GM12878 (cell line): ENCODE measurements around the gene TOMT. TPM values are rescaled to one million over a fixed set of nuclear protein-coding genes. Genes with fewer than 3 reads are reported as not detected.

Source experiments
- ATAC-seq: fragments of 200-7000 bp; cut with Tn5 transposase; 3 replicates; pipeline ENCODE4 v1.9.1; 2020; ENCODE audit warnings: mild to moderate bottlenecking, moderate library complexity
- BruUV-seq: library from RNA; stranded (reverse); fragments of 400-500 nt; replicated peaks from 2 replicates; lab custom pipeline; 2021; lab: Mats Ljungman, UMichigan
- CTCF ChIA-PET: fragments of 300-600 bp; sonication (Branson Sonifier 250); formaldehyde crosslinking; extraction: SDS; loops from one replicate; lab custom pipeline; 2021; ENCODE audit warnings: inconsistent platforms; lab: Yijun Ruan, JAX
- POLR2A ChIA-PET: fragments of 350-600 bp; formaldehyde crosslinking; extraction: SDS; loops from one replicate; lab custom pipeline; 2021; ENCODE audit warnings: inconsistent platforms; lab: Charles Lee
- RAD21 ChIA-PET: fragments of 300-600 bp; sonication (Branson Sonifier 250); formaldehyde crosslinking; loops from one replicate; lab custom pipeline; 2023; ENCODE audit warnings: antibody characterized with exemption; ENCODE audit not compliant: unreplicated experiment; lab: Charles Lee
- SMC1A ChIA-PET: fragments of 300-600 bp; sonication (Branson Sonifier 250); formaldehyde crosslinking; loops from one replicate; lab custom pipeline; 2023; ENCODE audit not compliant: unreplicated experiment, uncharacterized antibody; lab: Charles Lee
- DNase-seq: peaks from one replicate; pipeline ENCODE4 v3.0.0-alpha.2; 2011; ENCODE audit warnings: low read depth, low spot score
- FAIRE-seq: peaks from 3 replicates; lab custom pipeline; 2011; peaks lifted over from hg19 to GRCh38; lab: Jason Lieb, UNC
- H2AFZ ChIP-seq: 2 replicates; pipeline ENCODE4 v1.6.0; 2011; ENCODE audit warnings: low read depth, low read length, control low read depth; ENCODE audit not compliant: control insufficient read depth
- H3K27ac ChIP-seq: 2 replicates; pipeline ENCODE4 v1.5.1; 2011; ENCODE audit warnings: control low read depth; ENCODE audit not compliant: control insufficient read depth, insufficient read depth
- H3K27me3 ChIP-seq, 2 experiments: replicated peaks in 1 of 2; 2 replicates each; pipeline versions ENCODE4 v1.6.0 to v1.6.1; 2011; ENCODE audit warnings: low read length in 1 of 2; ENCODE audit not compliant: control insufficient read depth in 2 of 2, insufficient read depth in 2 of 2
- H3K36me3 ChIP-seq, 2 experiments: 2 replicates each; pipeline ENCODE4 v1.5.1; 2011; ENCODE audit warnings: low read length in 1 of 2; ENCODE audit not compliant: control insufficient read depth in 2 of 2, insufficient read depth in 2 of 2
- H3K4me1 ChIP-seq: 2 replicates; pipeline ENCODE4 v1.6.1; 2011; ENCODE audit warnings: mild to moderate bottlenecking, low read length, moderate library complexity, mixed read lengths; ENCODE audit not compliant: control insufficient read depth, insufficient read depth
- H3K4me2 ChIP-seq: 2 replicates; pipeline ENCODE4 v1.6.0; 2011; ENCODE audit warnings: control low read depth; ENCODE audit not compliant: control insufficient read depth, insufficient read depth
- H3K4me3 ChIP-seq: fragments of 200-600 bp; sonication (generic); 2 replicates; pipeline ENCODE4 v1.5.1; 2016
- H3K79me2 ChIP-seq: 2 replicates; pipeline ENCODE4 v1.6.0; 2011; ENCODE audit warnings: low read length; ENCODE audit not compliant: control insufficient read depth, insufficient read depth
- H3K9ac ChIP-seq: 2 replicates; pipeline ENCODE4 v1.8.0; 2011; ENCODE audit warnings: low read length, control low read depth, mixed read lengths; ENCODE audit not compliant: control insufficient read depth, insufficient read depth
- H3K9me3 ChIP-seq: replicated peaks from 3 replicates; pipeline ENCODE4 v1.5.1; 2011; ENCODE audit warnings: mild to moderate bottlenecking, low read length; ENCODE audit not compliant: control insufficient read depth, insufficient read depth
- H4K20me1 ChIP-seq: 2 replicates; pipeline ENCODE4 v1.6.0; 2011; ENCODE audit not compliant: control insufficient read depth, insufficient read depth
- ASH2L ChIP-seq: fragments of 300-600, 200-600 bp; sonication (generic); IDR thresholded peaks from 2 replicates; pipeline ENCODE4 v1.6.1; 2017; ENCODE audit warnings: low read depth, mild to moderate bottlenecking, borderline replicate concordance
- FOXM1 ChIP-seq: IDR thresholded peaks from 2 replicates; pipeline ENCODE4 v1.6.1; 2012; ENCODE audit warnings: low read depth, mild to moderate bottlenecking, inconsistent platforms, low read length, moderate library complexity
- NFIC ChIP-seq: IDR thresholded peaks from 2 replicates; pipeline ENCODE4 v1.6.1; 2012; ENCODE audit warnings: low read depth, mild to moderate bottlenecking, inconsistent platforms, low read length, moderate library complexity
- NFXL1 ChIP-seq: fragments of 450-650 bp; IDR thresholded peaks from 2 replicates; pipeline ENCODE4 v1.6.1; 2017; ENCODE audit warnings: antibody characterized with exemption, mild to moderate bottlenecking, borderline replicate concordance
- PML ChIP-seq: IDR thresholded peaks from 2 replicates; pipeline ENCODE4 v1.6.1; 2012; ENCODE audit warnings: low read length, inconsistent platforms
- POLR2AphosphoS5 ChIP-seq: IDR thresholded peaks from 2 replicates; pipeline ENCODE4 v1.6.1; 2011; ENCODE audit warnings: mild to moderate bottlenecking, low read length, inconsistent platforms
- RAD21 ChIP-seq: IDR thresholded peaks from 2 replicates; pipeline ENCODE4 v1.6.1; 2011; ENCODE audit warnings: mild to moderate bottlenecking, low read depth, low read length, moderate library complexity; ENCODE audit not compliant: insufficient read depth
- RBBP5 ChIP-seq: fragments of 200-600 bp; sonication (generic); conservative IDR thresholded peaks from 2 replicates; pipeline ENCODE4 v1.6.1; 2016
- SKIL ChIP-seq: fragments of 450-650 bp; IDR thresholded peaks from 2 replicates; pipeline ENCODE4 v1.6.1; 2017; ENCODE audit warnings: mild to moderate bottlenecking, low read depth, inconsistent platforms; ENCODE audit not compliant: poor library complexity, severe bottlenecking
- SMC3 ChIP-seq: IDR thresholded peaks from 2 replicates; pipeline ENCODE4 v1.6.1; 2011; ENCODE audit warnings: low read length, improper control_type of control experiment, borderline replicate concordance
- WRNIP1 ChIP-seq: IDR thresholded peaks from 2 replicates; pipeline ENCODE4 v1.6.1; 2011; ENCODE audit warnings: low read depth, low read length, improper control_type of control experiment, borderline replicate concordance
- YY1 ChIP-seq: IDR thresholded peaks from 2 replicates; pipeline ENCODE4 v1.6.1; 2011; ENCODE audit warnings: low read depth, mild to moderate bottlenecking, low read length
- ZNF274 ChIP-seq: IDR thresholded peaks from one replicate; pipeline ENCODE4 v1.8.0; 2011; ENCODE audit not compliant: insufficient read length, insufficient read depth
- WGBS: methylation state at CpG from one replicate; pipeline ENCODE4 v1.1.6; 2016; ENCODE audit warnings: low lambda C conversion rate; ENCODE audit not compliant: insufficient replicate concordance, insufficient coverage; ENCODE audit errors: missing lambda C conversion rate; 5-methylcytosine and 5-hydroxymethylcytosine counted together
- in situ Hi-C: fragments of 300-500 bp; cut with MboI; formaldehyde crosslinking; loops from 9 replicates; pipeline ENCODE4 v1.14.3; 2018; ENCODE audit warnings: mixed read lengths
- intact Hi-C: fragments of 100-400 bp; cut with micrococcal nuclease; formaldehyde crosslinking; loops from one replicate; pipeline ENCODE4 v1.14.2; 2022; ENCODE audit not compliant: unreplicated experiment
- polyA plus RNA-seq, 11 experiments: library from polyadenylated mRNA; depleted of rRNA in 4 of 11; unstranded in 6 of 11; stranded (reverse) in 5 of 11; fragments of >200 nt; fragmentation: Nextera tagmentation in 4 of 11; fragmentation: Illumina TruSeq in 1 of 11; extraction: Ambion mirVana in 4 of 11; extraction: Trizol in 1 of 11; gene quantifications; 1 replicate in 1 of 11; 2 replicates in 10 of 11; pipeline versions ENCODE4 v1.2.1 to v1.2.3, GENCODE V29; 2011 to 2016; ENCODE audit warnings: inconsistent platforms in 2 of 11, missing spikeins in 2 of 11, low read depth in 1 of 11
- total RNA-seq, 4 experiments: library from RNA; depleted of rRNA in 3 of 4; stranded (reverse); fragments of >200 nt in 3 of 4; fragmentation: Illumina TruSeq in 1 of 4; extraction: Trizol in 1 of 4; gene quantifications; 2 replicates each; pipeline versions ENCODE4 v1.2.1 to v1.2.3, GENCODE V29; 2013 to 2021
- TF ChIP-seq, protein P1 (sequence below): fragments of 450-650 bp; IDR thresholded peaks from 2 replicates; pipeline ENCODE4 v1.6.1; 2014; ENCODE audit warnings: mild to moderate bottlenecking
- TF ChIP-seq, protein P2 (sequence below): IDR thresholded peaks from 2 replicates; pipeline ENCODE4 v1.6.1; 2011; ENCODE audit warnings: mild to moderate bottlenecking, low read depth, low read length, moderate library complexity; ENCODE audit not compliant: insufficient replicate concordance

Gene TOMT
- total and polyA plus RNA-seq, 10 of the 15 experiments (the other 5 are each of a cell fraction or from before 2014, with no cell fraction given): not detected

GRCh38 chr11:72116019-72116755 lies 10.5 kb downstream of the TOMT start:
- no peak overlapping the region for H3K27ac ChIP-seq
- no peaks in the 10 kb centered on the region for H3K27me3 ChIP-seq
- no peaks in the 10 kb centered on the region for H3K36me3 ChIP-seq
- no peak overlapping the region for H3K9ac ChIP-seq
- in situ Hi-C loops: no loop called here
- no peak overlapping the region for H3K4me2 ChIP-seq
- no peaks in the 10 kb centered on the region for H4K20me1 ChIP-seq
- no TSS peak for BruUV-seq
- WGBS: 76% methylated on average over 6 of the region's 6 CpGs
- POLR2A ChIA-PET: no interaction called here
- H3K79me2 ChIP-seq: peaks cover 5% of the 10 kb centered on the region
- peaks cover 7% of the 10 kb centered on the region for H3K4me1 ChIP-seq
- H3K4me3 ChIP-seq: no peak overlapping the region
- ATAC-seq: no peak
- SMC1A ChIA-PET: interaction anchor here (0.7 kb wide), 1 partner anchor 14 kb away, joined by 3 read pairs; no protein-coding TSS in a partner anchor
- RAD21 ChIA-PET: no interaction called here
- no peak for DNase-seq
- no peak overlapping the region for H2AFZ ChIP-seq
- CTCF ChIA-PET: no interaction called here
- FAIRE-seq: no peak
- TF ChIP-seq WRNIP1: no peak
- TF ChIP-seq ZNF274: no peak
- TF ChIP-seq, protein P1, sequence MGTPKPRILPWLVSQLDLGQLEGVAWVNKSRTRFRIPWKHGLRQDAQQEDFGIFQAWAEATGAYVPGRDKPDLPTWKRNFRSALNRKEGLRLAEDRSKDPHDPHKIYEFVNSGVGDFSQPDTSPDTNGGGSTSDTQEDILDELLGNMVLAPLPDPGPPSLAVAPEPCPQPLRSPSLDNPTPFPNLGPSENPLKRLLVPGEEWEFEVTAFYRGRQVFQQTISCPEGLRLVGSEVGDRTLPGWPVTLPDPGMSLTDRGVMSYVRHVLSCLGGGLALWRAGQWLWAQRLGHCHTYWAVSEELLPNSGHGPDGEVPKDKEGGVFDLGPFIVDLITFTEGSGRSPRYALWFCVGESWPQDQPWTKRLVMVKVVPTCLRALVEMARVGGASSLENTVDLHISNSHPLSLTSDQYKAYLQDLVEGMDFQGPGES: no peak
- TF ChIP-seq PML: no peak
- no peak for TF ChIP-seq RAD21
- no peak for TF ChIP-seq NFIC
- no peak for TF ChIP-seq SMC3
- TF ChIP-seq NFXL1: no peak
- TF ChIP-seq, protein P2, sequence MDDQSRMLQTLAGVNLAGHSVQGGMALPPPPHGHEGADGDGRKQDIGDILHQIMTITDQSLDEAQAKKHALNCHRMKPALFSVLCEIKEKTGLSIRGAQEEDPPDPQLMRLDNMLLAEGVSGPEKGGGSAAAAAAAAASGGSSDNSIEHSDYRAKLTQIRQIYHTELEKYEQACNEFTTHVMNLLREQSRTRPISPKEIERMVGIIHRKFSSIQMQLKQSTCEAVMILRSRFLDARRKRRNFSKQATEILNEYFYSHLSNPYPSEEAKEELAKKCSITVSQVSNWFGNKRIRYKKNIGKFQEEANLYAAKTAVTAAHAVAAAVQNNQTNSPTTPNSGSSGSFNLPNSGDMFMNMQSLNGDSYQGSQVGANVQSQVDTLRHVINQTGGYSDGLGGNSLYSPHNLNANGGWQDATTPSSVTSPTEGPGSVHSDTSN: no peak
- TF ChIP-seq ASH2L: no peak
- no peak for TF ChIP-seq FOXM1
- no peak for TF ChIP-seq SKIL
- TF ChIP-seq RBBP5: no peak
- no peak for TF ChIP-seq POLR2AphosphoS5
- TF ChIP-seq YY1: no peak
- H3K9me3 ChIP-seq: no peaks in the 10 kb centered on the region
- intact Hi-C loops: no loop called here
